Coronary artery (tissue), 2 donors: ENCODE data around the gene IRS1.
A peak's percentile ranks its signal among the peaks of the same experiment; 100 is the strongest.
"Not testable (repeated sequence)": the region's sequence is repeated elsewhere in the genome, so short reads cannot be mapped to it uniquely, and the experiment has no call there.

Source experiments
- DNase-seq: peaks from one replicate; pipeline ENCODE4 v3.0.0-alpha.2; 2017; ENCODE audit warnings: low spot score
- H3K27ac ChIP-seq, 2 donors: fragments of 200-600 bp; sonication (generic); one replicate each; pipeline ENCODE4 v1.5.1; 2016 to 2019
- H3K4me3 ChIP-seq: fragments of 200-600 bp; sonication (generic); 2 replicates; pipeline ENCODE4 v1.5.1; 2016; ENCODE audit warnings: mild to moderate bottlenecking, moderate library complexity
- CTCF ChIP-seq: fragments of 200-600 bp; sonication (generic); IDR thresholded peaks from one replicate; pipeline ENCODE4 v1.5.1; 2019; ENCODE audit warnings: antibody characterized with exemption

The IRS1 gene

GRCh38 chr2:226799211-226799975 is at the start of gene IRS1:
Gene IRS1 (minus strand): TSS chr2:226799820. CDS start chr2:226798738, 1,082 bp downstream.
- TF ChIP-seq CTCF = no peak
- DNase-seq = peak; percentile 83
- Histone ChIP-seq H3K4me3 (peak within 1 kb of the TSS; percentile 86), H3K27ac (peak within 1 kb of the TSS; percentile 90 to 91)

GRCh38 chr2:226849349-226849748 is 49.7 kb upstream of the IRS1 start:
- no peak for TF ChIP-seq CTCF
- Histone ChIP-seq H3K4me3 (no peak overlapping the region), H3K27ac (no peak overlapping the region)
- no peak for DNase-seq

GRCh38 chr2:226847511-226847910 is 47.9 kb upstream of the IRS1 start:
- Histone ChIP-seq H3K27ac (no peak overlapping the region), H3K4me3 (no peak overlapping the region)
- TF ChIP-seq CTCF = no peak
- DNase-seq = no peak

- no peak overlapping the region for H3K4me3 ChIP-seq
- DNase-seq = no peak
- H3K27ac ChIP-seq = no peak overlapping the region
- TF ChIP-seq CTCF = no peak
Measured at GRCh38 chr2:226847090-226847489, 47.5 kb upstream of the IRS1 start.

- H3K27ac ChIP-seq = no peak overlapping the region
- no peak for TF ChIP-seq CTCF
Measured at GRCh38 chr2:226845386-226846116, 45.9 kb upstream of the IRS1 start.

GRCh38 chr2:226843001-226843400 is 43.4 kb upstream of the IRS1 start:
- not testable (repeated sequence) for DNase-seq, H3K27ac ChIP-seq, H3K4me3 ChIP-seq

More at GRCh38 chr2:226845386-226846116, 45.9 kb upstream of the IRS1 start:
- H3K4me3 ChIP-seq = no peak overlapping the region
- no peak for DNase-seq

- no peak for DNase-seq
- no peak overlapping the region for H3K27ac ChIP-seq
- no peak overlapping the region for H3K4me3 ChIP-seq
- no peak for TF ChIP-seq CTCF
Measured at GRCh38 chr2:226839951-226840350, 40.3 kb upstream of the IRS1 start.
